OCI-LY3 (cell line): ENCODE data around the gene LIPM.

Experiments
- H2AFZ ChIP-seq: fragments of 200-600, 300-600 bp; shearing (Covaris generic); 2 replicates; pipeline ENCODE4 v1.6.0; 2014; ENCODE audit warnings: antibody characterized with exemption, low read depth, low read length
- H3K27ac ChIP-seq: fragments of 200-600, 300-600 bp; sonication (generic); 2 replicates; pipeline ENCODE4 v1.5.1; 2014; ENCODE audit warnings: mild to moderate bottlenecking, low read length, moderate library complexity, mixed read lengths
- H3K27me3 ChIP-seq: fragments of 200-600, 300-600 bp; sonication (generic); 2 replicates; pipeline ENCODE4 v1.6.1; 2014; ENCODE audit warnings: low read depth, low read length, mixed read lengths
- H3K36me3 ChIP-seq: fragments of 200-600, 300-600 bp; sonication (generic); replicated peaks from 2 replicates; pipeline ENCODE3; 2014; ENCODE audit warnings: low read depth, low read length, mixed read lengths
- H3K4me1 ChIP-seq: fragments of 300-600, 200-600 bp; sonication (generic); 2 replicates; pipeline ENCODE4 v1.6.1; 2014; ENCODE audit warnings: low read length, mixed read lengths
- H3K4me2 ChIP-seq: fragments of 200-600, 300-600 bp; sonication (generic); 2 replicates; pipeline ENCODE4 v1.6.1; 2014; ENCODE audit warnings: low read length, mixed read lengths
- H3K4me3 ChIP-seq: fragments of 300-600, 200-600 bp; sonication (generic); 2 replicates; pipeline ENCODE4 v1.5.1; 2014; ENCODE audit warnings: antibody characterized with exemption, mild to moderate bottlenecking, low read length, moderate library complexity
- H3K79me2 ChIP-seq: fragments of 300-600, 200-600 bp; shearing (Covaris generic); 2 replicates; pipeline ENCODE4 v1.6.1; 2014; ENCODE audit warnings: mild to moderate bottlenecking, low read length, mixed read lengths
- H3K9ac ChIP-seq: fragments of 300-600, 200-600 bp; shearing (Covaris generic); 2 replicates; pipeline ENCODE4 v1.6.0; 2014; ENCODE audit warnings: mild to moderate bottlenecking, low read length, moderate library complexity
- H3K9me3 ChIP-seq: fragments of 200-600, 300-600 bp; shearing (Covaris generic); 2 replicates; pipeline ENCODE4 v1.6.1; 2014; ENCODE audit warnings: low read length, mixed read lengths; ENCODE audit not compliant: insufficient read depth
- H4K20me1 ChIP-seq: fragments of 200-600, 300-600 bp; sonication (generic); 2 replicates; pipeline ENCODE4 v1.6.1; 2016; ENCODE audit warnings: low read length, mixed read lengths; ENCODE audit not compliant: insufficient read depth
- EZH2phosphoT487 ChIP-seq: fragments of 200-600 bp; shearing (Covaris generic); IDR thresholded peaks from 2 replicates; pipeline ENCODE4 v1.6.1; 2018; ENCODE audit warnings: antibody characterized with exemption, mixed run types, low read depth
- TF ChIP-seq, protein P1 (sequence below): fragments of 200-600, 300-600 bp; sonication (generic); IDR thresholded peaks from 2 replicates; pipeline ENCODE4 v1.5.1; 2014; ENCODE audit warnings: antibody characterized with exemption, low read length, low read depth

Gene LIPM

DNA sequence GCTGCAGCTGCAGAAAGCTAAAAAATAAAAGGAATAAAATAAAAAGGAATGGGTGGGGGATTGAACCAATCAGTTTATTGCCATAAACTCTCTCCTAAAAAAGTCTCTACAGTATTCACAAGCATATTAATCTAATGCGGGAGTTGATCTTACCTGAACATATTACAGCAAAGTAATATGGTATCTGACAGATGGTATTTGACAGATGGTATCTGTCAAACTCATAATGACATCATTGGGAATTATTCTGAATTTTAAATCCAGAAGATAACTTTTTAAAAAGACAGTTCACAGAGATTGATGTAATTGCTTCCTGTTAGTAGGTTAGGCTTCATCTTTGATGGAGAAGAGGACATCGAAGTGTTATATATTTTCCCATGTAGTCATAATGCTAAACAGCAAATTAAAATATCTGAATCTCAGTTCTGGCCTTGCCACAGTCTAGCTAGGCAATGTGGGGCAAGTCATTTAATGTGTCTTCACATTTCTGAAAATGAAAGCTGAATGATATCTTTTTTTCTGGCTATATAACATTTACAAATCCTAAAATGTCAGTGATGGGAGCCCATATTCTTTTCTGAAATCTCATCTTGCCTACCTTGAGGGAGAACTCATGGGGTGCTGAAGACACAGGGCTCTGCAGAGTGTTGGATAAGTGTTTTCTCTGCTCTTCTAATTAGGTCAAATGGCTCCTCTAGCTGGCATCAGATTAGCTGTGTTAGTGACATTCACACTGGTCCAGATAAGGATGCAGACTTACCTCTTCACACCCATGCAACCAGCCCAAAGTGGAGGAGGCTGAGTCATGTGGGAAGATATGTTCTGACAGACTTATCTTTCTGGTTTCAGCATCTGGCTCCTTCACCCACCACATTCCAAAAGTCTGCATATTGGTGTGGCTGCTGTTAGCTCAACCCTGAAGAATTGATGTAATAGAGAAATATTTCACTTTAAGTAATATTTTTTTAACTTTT lies 2.1 kb upstream of the LIPM start:
- no peak overlapping the region for H3K4me2 ChIP-seq
- H3K9ac ChIP-seq: no peak overlapping the region
- no peaks in the 10 kb centered on the region for H4K20me1 ChIP-seq
- no peak overlapping the region for H2AFZ ChIP-seq
- H3K27ac ChIP-seq: no peak overlapping the region
- no peaks in the 10 kb centered on the region for H3K36me3 ChIP-seq
- TF ChIP-seq, protein P1, sequence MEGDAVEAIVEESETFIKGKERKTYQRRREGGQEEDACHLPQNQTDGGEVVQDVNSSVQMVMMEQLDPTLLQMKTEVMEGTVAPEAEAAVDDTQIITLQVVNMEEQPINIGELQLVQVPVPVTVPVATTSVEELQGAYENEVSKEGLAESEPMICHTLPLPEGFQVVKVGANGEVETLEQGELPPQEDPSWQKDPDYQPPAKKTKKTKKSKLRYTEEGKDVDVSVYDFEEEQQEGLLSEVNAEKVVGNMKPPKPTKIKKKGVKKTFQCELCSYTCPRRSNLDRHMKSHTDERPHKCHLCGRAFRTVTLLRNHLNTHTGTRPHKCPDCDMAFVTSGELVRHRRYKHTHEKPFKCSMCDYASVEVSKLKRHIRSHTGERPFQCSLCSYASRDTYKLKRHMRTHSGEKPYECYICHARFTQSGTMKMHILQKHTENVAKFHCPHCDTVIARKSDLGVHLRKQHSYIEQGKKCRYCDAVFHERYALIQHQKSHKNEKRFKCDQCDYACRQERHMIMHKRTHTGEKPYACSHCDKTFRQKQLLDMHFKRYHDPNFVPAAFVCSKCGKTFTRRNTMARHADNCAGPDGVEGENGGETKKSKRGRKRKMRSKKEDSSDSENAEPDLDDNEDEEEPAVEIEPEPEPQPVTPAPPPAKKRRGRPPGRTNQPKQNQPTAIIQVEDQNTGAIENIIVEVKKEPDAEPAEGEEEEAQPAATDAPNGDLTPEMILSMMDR: no peak
- TF ChIP-seq EZH2phosphoT487: no peak
- no peaks in the 10 kb centered on the region for H3K4me1 ChIP-seq
- no peaks in the 10 kb centered on the region for H3K79me2 ChIP-seq
- H3K27me3 ChIP-seq: no peaks in the 10 kb centered on the region
- H3K4me3 ChIP-seq: no peak overlapping the region
- no peaks in the 10 kb centered on the region for H3K9me3 ChIP-seq

DNA sequence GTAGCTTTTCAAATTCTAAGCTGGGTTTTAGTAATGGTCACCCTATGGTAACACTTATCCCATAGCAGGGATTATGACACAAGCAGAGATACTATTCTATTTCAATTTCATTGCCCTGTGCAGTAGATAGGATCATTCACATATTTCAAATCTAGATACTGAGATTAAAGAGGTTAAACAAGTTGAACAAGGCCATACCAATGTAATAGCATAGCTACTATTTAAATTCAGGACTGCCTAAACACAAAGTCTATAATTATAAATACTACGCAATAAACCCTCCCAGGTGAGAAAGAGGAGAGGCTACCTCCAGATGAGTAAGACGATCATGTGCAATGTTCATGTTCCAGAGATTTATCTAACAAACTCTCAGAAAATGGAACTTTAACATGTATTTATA lies 1.1 kb downstream of the LIPM start:
- Histone ChIP-seq H3K9ac (no peak overlapping the region), H4K20me1 (no peaks in the 10 kb centered on the region), H2AFZ (no peak overlapping the region), H3K27me3 (no peaks in the 10 kb centered on the region), H3K9me3 (no peaks in the 10 kb centered on the region), H3K79me2 (no peaks in the 10 kb centered on the region), H3K27ac (no peak overlapping the region), H3K36me3 (no peaks in the 10 kb centered on the region), H3K4me1 (no peaks in the 10 kb centered on the region), H3K4me2 (no peak overlapping the region), H3K4me3 (no peak overlapping the region)
- TF ChIP-seq EZH2phosphoT487: no peak
- TF ChIP-seq, protein P1: no peak

DNA sequence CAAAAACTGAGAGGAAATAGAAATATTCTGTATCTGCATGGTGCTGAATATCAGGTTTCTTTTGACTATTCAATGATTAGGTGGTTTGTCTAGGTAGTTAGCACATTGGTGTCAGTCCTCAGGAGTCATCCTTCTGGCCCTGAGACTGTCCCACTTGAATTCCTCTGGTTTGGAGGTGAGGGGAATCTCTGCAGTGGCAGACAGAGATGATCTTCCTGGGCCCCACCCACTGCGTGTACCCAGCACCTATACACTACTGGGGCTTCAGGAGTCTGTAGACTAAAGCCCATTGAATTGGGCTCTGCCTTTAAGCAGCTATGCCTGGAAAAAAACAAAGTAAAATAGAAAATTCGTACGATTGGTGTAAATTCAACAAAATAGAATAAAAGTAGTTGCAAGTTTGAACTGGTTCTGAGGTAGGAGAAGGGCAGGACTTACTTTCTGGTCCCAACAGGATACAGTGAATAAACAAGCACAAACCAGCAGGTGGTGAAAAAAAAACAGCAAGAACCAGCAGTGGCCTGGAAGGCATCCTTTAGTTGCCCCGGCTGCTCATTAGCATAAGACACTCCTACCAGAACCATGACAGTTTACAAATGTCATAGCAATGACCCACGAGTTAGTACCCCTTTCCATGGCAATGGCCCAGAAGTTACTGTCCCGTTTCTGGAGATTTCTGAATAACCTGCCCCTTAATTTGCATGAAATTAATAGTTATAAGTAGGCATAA lies 1.7 kb downstream of the LIPM start:
- H3K27me3 ChIP-seq: no peaks in the 10 kb centered on the region
- no peaks in the 10 kb centered on the region for H3K4me1 ChIP-seq
- no peak overlapping the region for H3K4me3 ChIP-seq
- H3K36me3 ChIP-seq: no peaks in the 10 kb centered on the region
- no peak overlapping the region for H3K4me2 ChIP-seq
- no peaks in the 10 kb centered on the region for H3K9me3 ChIP-seq
- no peak overlapping the region for H2AFZ ChIP-seq
- no peak overlapping the region for H3K27ac ChIP-seq
- no peak for TF ChIP-seq EZH2phosphoT487
- TF ChIP-seq, protein P1: no peak
- H3K79me2 ChIP-seq: no peaks in the 10 kb centered on the region
- H3K9ac ChIP-seq: no peak overlapping the region
- no peaks in the 10 kb centered on the region for H4K20me1 ChIP-seq

DNA sequence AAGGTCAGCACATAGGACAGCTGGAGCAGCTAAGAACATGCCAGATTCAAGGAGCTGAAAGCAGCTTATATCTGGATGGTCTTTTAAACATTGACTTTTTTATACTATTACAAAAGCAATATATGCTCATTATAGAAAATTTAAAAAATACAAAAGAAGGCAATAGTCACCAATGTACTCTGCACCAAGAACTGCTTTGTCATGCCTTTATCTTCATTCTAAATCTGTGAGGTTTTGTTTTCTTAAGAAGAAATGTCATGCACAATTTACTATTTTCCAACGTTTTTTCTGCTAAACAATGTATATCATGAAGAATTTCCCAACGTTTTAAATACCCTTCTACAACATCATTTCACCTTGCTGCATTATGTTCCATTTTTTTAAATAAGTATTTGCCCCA lies 2.8 kb downstream of the LIPM start:
- H4K20me1 ChIP-seq: no peaks in the 10 kb centered on the region

More for the DNA sequence above, 2.8 kb downstream of the LIPM start:
- Histone ChIP-seq H3K4me3 (no peak overlapping the region), H3K9ac (no peak overlapping the region), H3K27me3 (no peaks in the 10 kb centered on the region), H3K4me2 (no peak overlapping the region), H3K9me3 (no peaks in the 10 kb centered on the region), H3K79me2 (no peaks in the 10 kb centered on the region), H3K27ac (no peak overlapping the region), H3K36me3 (no peaks in the 10 kb centered on the region), H3K4me1 (peaks cover 9% of the 10 kb centered on the region), H2AFZ (no peak overlapping the region)
- TF ChIP-seq EZH2phosphoT487: no peak
- TF ChIP-seq, protein P1: no peak
